SH-SY5Y (cell line): ENCODE measurements around the gene RNF39.

ENCODE experiments used
- GATA2 ChIP-seq: IDR thresholded peaks from 2 replicates; pipeline ENCODE4 v1.6.1; 2011; ENCODE audit warnings: mild to moderate bottlenecking, low read depth, low read length
- GATA3 ChIP-seq: IDR thresholded peaks from 2 replicates; pipeline ENCODE4 v1.6.1; 2011; ENCODE audit warnings: low read depth, mild to moderate bottlenecking, low read length, moderate library complexity

The RNF39 gene

GRCh38 chr6:30101444-30102413 is 26.2 kb upstream of the RNF39 start:
- TF ChIP-seq GATA3 (no peak), GATA2 (no peak)

GRCh38 chr6:30100585-30101443 is 25.2 kb upstream of the RNF39 start:
- no peak for TF ChIP-seq GATA3
- TF ChIP-seq GATA2 = no peak

GRCh38 chr6:30100154-30100553 is 24.6 kb upstream of the RNF39 start:
- TF ChIP-seq GATA2 (no peak), GATA3 (no peak)

GRCh38 chr6:30097902-30098768 is 22.6 kb upstream of the RNF39 start:
- no peak for TF ChIP-seq GATA2
- no peak for TF ChIP-seq GATA3

- no peak for TF ChIP-seq GATA2
Measured at GRCh38 chr6:30096829-30097228, 21.3 kb upstream of the RNF39 start.

- TF ChIP-seq GATA3 (no peak), GATA2 (no peak)
Measured at GRCh38 chr6:30093951-30094661, 18.5 kb upstream of the RNF39 start.

- TF ChIP-seq GATA3 (no peak), GATA2 (no peak)
Measured at GRCh38 chr6:30092852-30093543, 17.4 kb upstream of the RNF39 start.

GRCh38 chr6:30091577-30092381 is 16.2 kb upstream of the RNF39 start:
- TF ChIP-seq GATA2 = no peak
- no peak for TF ChIP-seq GATA3

- no peak for TF ChIP-seq GATA2
- TF ChIP-seq GATA3 = no peak
Measured at GRCh38 chr6:30087876-30088275, 12.3 kb upstream of the RNF39 start.

- TF ChIP-seq GATA2 = no peak
- no peak for TF ChIP-seq GATA3
Measured at GRCh38 chr6:30077218-30077617, 1.6 kb upstream of the RNF39 start.

- TF ChIP-seq GATA3 (no peak), GATA2 (no peak)
Measured at GRCh38 chr6:30075790-30076732, 492 bp upstream of the RNF39 start.
